HUDEP-2 (cell line): ENCODE measurements around the gene FGGY.
"Not testable (repeated sequence)": the region's sequence is repeated elsewhere in the genome, so short reads cannot be mapped to it uniquely, and the experiment has no call there.

Experiments used
- DNase-seq, 76 experiments: peaks; one replicate each; lab custom pipeline; 2025; ENCODE audit not compliant: unreplicated experiment in 76 of 76; lab: John Stamatoyannopoulos, UW

The FGGY gene

DNA sequence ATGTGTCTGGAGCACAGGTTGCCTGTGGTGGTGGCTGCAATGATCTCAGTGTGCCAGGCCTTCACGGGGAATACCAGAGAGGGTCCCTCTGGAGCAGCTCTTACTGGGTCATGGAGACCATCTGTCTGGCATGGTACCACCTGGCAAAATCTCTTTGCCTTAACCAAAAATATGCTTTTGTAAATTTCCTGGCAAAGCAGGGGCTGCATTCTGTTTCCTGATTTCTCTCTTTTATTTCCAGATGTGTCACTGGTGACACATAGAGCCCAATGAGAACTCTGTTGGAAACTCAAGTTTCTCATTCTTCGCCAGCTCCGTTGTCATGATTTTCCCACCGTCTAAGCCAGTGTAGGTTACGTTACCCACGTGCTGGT lies 136.5 kb downstream of the FGGY start:
- DNase-seq = no peak

DNA sequence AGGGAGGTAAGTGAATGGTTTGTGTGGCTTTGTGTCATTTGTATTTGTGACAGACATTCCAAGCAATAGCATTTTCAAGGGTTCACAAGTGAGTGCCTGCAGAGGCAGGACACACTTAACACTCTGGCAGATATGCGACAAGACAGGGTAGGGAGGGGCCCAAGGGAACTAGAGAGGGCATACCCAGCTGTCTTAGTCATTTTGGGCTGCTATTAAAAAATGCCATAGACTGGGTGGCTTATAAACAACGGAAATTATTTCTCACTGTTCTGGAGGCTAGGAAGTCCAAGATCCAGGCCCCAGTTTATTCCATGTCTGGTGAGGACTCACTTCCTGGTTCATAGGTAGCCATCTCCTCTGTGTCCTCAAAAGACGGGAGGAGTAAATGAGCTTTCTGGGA lies 137.4 kb downstream of the FGGY start:
- no peak for DNase-seq

DNA sequence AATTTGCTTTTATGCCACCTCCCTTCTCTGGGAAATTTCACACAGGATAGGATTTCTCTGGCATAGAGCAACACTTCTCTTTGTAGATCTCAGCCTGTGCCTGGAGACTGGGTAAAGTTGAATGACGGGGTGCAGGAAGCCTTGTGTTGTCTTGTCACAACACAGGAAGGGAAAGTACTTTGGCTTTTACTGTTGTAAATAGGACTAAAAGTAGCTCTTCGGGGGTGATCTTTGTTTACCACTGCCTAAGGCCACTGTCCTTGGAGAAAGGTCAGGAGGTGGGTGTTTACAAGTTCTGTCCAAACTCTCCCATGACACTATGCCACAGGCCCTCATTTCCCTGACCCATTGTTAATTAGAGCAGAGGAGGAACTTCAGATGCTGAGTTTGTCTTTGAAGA lies 139.7 kb downstream of the FGGY start:
- DNase-seq = no peak

DNA sequence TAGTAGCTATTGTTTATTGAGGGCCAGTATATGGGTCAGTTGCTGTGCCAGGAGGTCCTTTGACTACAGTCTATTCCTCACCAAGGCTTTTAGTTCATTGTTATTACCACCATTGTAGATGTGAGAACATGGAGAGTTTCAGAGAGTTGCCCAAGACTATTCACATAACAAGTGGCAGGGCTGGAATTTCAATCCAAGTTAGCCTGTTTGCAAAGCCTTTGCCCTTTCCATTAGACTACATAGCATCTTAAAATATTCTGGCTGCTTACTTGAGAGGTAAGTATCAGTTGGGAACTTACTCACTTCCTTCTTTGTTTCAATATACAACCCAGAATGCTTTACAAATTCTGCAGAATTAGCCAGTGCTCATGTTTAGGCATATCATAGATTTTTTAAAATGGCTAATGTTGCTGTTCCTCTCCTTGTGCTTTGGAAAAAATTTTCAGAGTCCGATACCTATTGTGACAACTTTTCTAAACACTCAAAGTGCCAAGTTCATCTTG lies 141.2 kb downstream of the FGGY start:
- no peak for DNase-seq

DNA sequence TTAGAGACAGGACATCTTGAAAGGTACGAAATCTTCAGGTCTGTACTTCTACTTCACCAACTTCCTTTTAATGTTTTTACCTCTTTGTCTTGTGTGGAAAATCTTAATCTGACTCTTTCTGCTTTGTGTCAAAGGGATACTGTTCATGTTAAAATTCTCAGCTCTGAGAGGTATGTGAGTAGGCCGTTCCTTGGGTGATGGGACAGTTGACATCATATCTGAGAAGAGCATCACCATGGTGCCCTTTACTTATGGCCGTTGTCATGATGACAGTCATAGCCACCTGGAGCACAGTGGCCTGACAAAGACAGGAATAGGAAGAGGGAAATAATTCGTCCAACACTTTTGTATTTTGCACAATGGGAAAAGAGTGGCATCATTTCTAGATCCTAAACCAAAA lies 145.6 kb downstream of the FGGY start:
- no peak for DNase-seq

DNA sequence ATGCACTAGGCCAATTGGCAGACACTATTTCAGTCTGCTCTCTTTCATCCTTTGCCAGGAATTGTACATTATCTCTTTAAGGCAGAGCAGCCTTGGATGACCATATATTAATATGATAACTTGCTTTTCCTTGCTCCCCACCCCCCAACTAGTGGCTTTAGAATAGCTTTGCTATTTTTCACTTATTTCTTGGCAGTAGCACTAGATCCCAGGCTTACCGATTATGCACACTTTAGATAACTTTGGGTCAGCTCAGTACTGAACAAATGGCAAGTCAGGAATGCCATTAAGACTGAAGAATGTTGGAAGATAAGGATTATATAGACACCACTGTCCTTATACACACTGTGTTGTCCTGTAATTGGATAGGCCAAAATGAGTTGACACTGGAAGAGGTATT lies 146.4 kb downstream of the FGGY start:
- no peak for DNase-seq

DNA sequence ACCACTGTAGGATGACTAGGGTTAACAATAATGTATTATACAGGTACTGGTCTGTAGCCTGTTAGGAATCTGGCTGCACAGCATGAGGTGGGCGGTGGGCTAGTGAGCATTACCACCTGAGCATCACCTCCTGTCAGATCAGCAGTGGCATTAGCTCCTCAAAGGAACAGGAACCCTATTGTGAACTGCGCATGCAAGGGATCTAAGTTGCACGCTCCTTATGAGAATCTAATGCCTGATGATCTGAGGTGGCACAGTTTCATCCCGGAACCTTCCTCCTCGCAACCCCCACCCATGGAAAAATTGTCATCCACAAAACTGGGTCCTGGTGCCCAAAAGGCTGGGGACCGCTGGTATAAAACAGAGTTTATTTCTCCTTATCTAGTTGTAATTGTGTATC lies 147.6 kb downstream of the FGGY start:
- DNase-seq = no peak

DNA sequence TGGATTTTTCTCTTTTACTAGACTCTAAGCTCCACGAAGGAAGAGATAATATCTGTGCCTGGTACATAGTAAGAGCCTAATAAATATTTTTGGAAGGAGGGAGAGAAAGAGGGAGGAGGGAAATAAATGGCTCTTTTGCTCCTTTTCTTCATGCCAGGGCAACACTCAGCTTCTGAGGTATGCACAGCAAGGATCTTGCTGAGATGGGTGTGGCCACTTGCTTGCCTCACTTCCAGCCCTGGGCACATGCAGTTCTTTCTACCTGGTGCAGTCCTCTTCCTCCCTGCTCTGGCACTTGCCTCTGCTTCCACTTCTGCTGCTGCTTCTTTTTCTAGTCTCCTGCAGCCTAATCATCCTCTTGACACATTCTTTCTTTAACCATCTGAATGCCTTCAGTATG lies 148.1 kb downstream of the FGGY start:
- DNase-seq = no peak

DNA sequence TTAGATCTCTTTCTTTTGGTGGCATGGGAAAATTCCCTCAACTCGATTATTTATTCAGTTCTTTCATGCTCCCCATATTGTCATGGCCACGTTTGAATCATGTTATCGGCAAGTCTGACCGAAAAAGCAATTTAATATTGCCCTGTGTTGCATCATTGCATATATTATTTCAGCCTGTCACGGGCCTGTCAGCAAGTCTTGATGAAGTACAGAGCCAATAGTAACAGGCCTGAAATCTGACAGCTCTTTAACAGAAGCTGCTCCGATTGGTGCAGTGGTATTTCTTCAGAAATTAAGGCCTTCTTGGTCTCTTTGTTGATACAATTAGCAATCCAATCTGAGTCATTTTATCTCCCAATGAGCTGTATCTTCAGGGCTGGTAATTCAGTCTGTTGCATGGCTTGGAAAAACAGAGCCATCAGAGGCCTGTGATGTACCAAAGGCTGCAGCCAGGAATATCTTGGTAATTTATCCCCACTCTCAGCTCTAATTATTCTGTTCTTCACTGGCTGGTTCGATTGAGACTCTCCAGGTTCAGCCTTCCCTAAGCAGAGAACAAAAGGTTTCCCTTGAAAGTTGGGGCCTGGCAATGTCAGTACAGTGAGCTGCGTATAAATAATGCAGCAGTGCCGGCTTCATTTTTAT lies 149.5 kb downstream of the FGGY start:
- DNase-seq = no peak

DNA sequence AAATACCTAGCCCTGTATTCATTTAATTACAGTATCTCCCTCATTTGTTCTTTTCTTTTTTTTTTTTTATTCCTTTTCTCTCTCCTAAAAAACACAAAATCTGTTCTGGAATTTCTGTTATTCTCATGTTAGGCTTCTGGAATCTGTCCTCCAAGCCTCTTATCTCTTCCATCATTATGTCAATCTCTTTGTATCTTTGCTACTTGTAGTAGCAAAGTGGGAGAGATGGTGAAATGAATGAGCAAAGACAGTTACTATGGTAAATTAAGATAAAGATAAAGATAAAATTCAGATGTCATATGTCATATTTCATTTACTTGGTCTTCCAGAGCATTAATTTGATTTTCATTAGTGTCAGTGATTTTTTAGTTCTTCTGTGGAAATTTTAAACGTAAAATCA lies 155.1 kb downstream of the FGGY start:
- no peak for DNase-seq

DNA sequence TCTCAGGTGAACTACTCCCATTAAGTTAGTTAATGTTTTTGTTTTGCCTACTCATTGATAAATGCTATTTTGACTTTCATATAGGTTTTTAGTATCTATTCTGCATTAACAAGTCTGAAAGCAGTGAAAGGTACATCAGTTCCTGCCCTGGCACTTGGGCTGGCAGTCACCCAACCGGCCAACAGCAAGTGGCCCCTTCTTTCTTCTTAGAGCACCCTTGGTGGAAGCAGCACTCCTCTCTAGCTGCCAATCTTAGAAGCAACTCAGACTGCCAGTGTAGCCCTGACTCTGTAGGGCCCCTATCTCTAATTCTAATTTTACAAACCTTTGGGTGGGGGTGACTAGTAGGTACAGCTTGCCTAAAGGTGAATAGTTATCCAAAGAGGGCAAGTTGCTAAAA lies 155.7 kb downstream of the FGGY start:
- DNase-seq = no peak

DNA sequence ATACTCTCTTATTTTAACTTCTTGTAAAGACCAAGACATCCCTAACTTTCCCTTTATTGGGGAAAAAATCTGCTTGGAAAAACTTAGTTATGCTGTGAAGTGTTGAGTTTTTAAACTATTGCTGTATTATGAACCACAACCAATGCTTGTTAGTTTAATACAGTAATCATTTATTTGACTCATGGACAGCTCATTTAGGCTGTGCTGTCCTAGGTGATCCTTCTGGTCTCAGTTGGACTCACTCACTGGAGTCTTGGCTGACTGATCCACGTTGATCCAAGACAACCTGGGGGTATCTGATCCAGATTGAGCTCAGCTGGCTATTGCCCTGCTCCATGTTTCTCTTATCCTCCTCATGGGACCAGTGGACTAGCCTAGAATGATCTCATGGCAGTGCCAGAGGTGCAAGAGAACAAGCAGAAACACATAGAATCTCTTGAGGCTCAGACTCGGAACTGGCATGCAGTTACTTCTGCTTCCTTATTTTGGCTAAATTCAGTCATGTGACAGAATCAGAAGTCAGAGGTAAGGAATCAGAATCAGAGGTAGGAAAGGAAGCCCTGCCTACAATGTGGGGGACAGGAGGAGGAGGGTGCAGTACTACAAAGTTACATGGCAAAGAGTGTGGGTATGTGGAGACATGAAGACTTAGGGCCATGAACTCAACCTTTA lies 156.5 kb downstream of the FGGY start:
- no peak for DNase-seq

DNA sequence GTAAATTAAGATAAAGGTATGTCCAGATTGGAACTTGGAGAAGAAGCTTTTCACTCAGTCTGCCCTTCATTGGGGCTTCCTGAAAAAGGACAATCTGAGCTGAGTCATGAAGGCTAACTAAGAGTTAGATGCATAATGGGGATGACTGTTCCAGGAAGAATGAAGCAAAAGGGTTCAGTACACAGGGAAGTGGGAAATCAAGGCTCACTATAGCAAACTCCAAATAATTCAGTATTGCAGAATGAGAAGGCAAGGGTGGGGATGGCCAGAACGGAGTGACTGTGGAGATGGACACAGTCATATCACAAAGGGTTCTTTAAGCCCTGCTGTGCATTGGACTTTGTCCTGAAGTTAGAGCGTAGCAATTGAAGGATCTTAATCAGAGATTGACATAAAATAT lies 158.3 kb downstream of the FGGY start:
- no peak for DNase-seq

DNA sequence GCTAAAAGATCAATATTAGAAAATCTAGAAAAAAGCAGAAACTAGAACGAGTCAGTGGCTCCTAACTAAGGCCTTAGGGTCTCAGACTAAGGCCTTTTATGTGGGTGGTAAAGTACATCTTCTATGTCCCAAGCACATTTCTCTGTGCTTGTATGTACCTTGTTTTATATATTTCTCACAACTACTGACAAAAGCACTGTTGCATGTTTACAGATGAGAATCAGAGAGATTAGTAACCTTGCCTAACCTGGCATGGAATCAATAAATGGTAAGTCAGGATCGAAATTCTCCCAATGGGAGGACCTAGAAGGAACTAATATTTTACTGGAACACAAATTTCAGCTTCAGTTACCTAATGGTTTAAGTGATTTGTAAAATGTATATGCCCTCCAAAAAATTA lies 160.9 kb downstream of the FGGY start:
- DNase-seq = no peak

DNA sequence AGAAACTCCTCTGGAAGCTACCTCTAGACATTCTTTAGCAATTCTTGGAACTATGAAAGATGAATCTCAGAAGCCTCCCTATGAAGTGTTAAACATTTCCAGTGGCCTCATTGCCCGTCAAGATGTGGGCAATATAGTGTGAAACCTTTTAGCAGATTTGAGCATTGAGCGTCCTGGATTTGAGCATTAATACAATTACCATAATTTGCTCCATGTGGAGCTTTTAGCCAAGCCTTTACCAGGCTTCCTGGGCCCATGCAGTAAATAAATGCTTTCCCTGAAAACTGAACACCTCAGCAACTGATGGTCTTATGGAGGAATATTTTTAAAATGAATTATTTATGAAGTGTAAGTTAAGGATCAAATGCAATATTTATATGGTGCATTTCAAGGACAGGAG lies 162.0 kb downstream of the FGGY start:
- DNase-seq = no peak

DNA sequence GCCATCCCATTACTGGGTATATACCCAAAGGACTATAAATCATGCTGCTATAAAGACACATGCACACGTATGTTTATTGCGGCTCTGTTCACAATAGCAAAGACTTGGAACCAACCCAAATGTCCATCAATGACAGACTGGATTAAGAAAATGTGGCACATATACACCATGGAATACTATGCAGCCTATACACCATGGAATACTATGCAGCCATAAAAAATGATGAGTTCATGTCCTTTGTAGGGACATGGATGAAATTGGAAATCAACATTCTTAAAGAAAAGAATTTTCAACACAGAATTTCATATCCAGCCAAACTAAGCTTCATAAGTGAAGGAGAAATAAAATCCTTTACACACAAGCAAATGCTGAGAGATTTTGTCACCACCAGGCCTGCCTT lies 166.0 kb downstream of the FGGY start:
- not testable (repeated sequence) for DNase-seq

DNA sequence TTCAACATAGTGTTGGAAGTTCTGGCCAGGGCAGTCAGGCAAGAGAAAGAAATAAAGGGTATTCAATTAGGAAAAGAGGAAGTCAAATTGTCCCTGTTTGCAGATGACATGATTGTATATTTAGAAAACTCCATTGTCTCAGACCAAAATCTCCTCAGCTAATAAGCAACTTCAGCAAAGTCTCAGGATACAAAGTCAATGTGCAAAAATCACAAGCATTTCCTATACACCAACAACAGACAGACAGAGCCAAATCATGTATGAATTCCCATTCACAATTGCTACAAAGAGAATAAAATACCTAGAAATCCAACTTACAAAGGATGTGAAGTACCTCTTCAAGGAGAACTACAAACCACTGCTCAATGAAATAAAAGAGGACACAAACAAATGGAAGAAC lies 168.6 kb downstream of the FGGY start:
- not testable (repeated sequence) for DNase-seq

DNA sequence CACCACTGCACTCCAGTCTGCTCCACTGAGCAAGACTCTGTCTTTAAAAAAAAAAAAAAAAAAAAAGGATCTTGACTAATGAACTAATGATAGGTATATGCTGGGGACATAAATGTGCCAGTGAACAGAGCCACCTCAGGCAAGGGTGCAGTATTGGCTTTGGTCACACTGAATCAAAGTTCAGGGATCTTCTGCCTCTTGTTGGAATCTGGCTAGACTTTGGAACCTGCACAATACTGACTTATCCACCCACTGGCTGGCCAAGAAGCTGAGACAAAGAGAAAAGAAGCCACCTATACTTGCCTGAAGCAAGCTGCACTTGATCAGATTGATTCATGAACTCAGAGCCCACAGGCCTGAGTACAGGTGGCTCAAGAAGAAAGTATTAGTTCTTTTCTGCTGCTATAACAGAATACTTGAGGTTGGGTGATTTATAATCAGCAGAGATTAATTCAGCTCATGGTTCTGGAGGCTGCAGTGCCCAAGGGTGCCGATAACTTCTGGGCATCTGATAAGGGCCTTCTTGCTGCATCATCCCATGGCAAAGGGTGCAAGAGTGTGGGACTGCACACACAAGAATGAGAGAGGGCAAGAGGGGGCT lies 172.0 kb downstream of the FGGY start:
- no peak for DNase-seq

DNA sequence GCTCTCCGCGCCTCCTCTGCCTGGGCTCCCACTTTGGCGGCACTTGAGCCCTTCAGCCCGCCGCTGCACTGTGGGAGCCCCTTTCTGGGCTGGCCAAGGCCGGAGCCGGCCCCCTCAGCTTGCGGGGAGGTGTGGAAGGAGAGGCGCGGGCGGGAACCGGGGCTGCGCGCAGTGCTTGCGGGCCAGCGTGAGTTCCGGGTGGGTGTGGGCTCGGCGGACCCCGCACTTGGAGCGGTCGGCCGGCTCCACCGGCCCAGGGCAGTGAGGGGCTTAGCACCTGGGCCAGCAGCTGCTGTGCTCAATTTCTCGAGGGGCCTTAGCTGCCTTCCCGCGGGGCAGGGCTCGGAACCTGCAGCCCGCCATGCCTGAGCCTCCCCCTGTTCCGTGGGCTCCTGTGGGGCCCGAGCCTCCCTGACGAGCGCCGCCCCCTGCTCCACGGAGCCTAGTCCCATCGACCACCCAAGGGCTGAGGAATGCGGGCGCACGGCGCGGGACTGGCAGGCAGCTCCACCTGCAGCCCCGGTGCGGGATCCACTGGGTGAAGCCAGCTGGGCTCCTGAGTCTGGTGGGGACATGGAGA lies 175.2 kb downstream of the FGGY start:
- not testable (repeated sequence) for DNase-seq

DNA sequence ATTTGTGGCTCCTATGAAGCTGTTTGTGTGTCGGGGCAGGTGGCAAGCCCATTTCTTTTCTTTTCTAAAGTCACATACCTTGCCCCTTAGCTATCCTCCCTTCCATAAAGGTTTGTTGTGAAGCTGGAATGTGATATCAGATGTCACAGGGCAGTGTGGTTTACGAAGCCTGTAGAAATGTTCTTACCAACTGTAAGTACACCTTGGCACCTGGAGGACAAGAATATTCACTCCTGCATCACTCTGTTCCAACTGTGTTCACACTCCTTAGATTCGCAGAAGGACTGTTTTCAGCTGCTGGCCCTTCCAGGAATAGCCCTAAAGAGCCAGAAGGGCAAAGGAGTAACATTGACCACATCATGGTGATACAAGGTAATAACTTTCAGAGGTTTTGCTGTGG lies 176.9 kb downstream of the FGGY start:
- DNase-seq = no peak

DNA sequence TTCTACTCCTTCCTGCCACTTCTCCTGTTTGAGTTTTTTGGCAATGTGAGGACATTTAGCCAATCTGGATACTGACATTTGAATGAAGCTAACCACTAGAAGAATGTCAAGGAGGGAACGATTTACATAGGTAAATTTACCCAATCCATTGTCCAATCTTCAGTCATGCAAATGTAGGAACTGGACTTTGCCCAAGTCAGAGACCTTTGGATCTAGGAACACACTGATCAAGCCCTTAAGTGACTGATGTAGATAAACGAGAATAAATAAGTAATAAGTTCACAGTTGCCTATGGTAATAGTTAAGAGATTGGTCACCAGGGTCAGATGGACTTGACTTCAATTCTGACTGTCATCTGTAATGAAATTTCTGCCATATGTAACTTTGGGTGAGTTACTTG lies 177.6 kb downstream of the FGGY start:
- no peak for DNase-seq

DNA sequence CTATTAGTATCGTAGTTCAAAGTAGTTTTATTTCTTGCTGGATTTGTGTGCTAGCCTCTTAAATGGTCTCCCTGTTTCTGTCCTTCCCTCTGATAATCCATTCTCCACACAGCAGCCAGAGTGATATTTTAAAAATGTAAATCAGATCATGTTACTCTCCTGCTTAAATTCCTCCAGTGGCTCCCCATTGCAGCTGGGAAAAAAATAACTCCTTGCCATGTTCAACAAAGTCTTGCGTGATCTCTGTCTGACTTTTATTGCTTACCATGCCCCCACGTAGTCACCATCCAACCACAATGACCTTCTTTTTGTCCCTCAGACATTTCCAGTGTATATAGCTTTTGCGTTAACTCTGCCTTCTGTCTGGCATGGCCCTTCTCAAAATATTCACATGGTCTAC lies 178.8 kb downstream of the FGGY start:
- no peak for DNase-seq
